ENCODE data around the gene FCGBP. TPM values are rescaled to one million over a fixed set of nuclear protein-coding genes. Genes with fewer than 3 reads are reported as not detected.

Gene FCGBP
- 100 to 1,000 TPM; 120 to 142 TPM for total RNA-seq

GRCh38 chr19:39934584-39935363 lies at the start of gene FCGBP:
TSS of gene FCGBP (minus strand) at chr19:39934634.
- DNase-seq (ENCODE audit: low spot score) (no peak), ATAC-seq (ENCODE audit: insufficient number of reproducible peaks, low FRiP score, low read depth) (no peak)
- Histone ChIP-seq H3K27me3 (replicated peaks; ENCODE audit: insufficient read depth) (no peaks in the 10 kb centered on the region), H3K4me1 (ENCODE audit: control insufficient read depth in 1 of 2, low read depth in 2 of 2) (peaks cover 0 to 3% of the 10 kb centered on the region in 2 donors), H3K27ac (no peak within 1 kb of the TSS), H3K4me3 (no peak within 1 kb of the TSS), H3K36me3 (no peaks in the 10 kb centered on the region), H3K9me3 (peaks cover under 1% of the 10 kb centered on the region)
- TF ChIP-seq CTCF (IDR thresholded peaks at IDR 0.05), result no peak

DNA sequence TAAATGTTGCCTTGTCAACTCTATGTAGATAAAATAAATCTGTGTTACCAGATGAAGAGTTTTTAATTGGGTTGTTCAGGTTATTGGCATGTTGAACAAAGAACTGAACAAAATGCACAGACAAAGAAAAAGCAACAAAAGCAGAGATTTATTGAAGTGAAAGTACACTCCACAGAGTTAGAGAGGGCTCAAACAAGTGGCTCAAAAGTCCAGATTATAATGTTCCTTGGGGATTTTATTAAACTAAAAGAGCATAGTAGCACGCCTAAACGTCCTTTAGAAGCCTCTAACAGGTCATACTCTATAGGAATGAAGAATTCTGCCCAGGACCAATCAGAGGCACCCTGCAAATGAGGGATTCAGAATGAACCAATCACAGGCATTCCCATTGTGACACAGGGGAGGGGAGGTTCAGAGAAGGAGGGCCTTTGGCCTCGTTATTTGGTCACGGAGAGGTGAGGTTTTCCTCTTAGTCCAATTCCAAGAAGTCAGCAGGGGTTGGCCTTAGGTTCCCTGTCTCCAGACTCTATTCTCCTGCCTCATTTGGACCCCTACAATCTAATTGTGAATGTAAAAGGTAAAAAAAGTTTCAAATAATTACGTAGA lies 49.4 kb upstream of the FCGBP start:
- H3K9me3 ChIP-seq, result peaks cover 20% of the 10 kb centered on the region
- H3K36me3 ChIP-seq, result peaks cover 24% of the 10 kb centered on the region
- TF ChIP-seq CTCF (IDR thresholded peaks at IDR 0.05), result no peak
- ATAC-seq (ENCODE audit: insufficient number of reproducible peaks, low FRiP score, low read depth), result no peak
- DNase-seq (ENCODE audit: low spot score), result no peak
- H3K27ac ChIP-seq, result no peak overlapping the region
- no peak overlapping the region for H3K4me3 ChIP-seq
- H3K27me3 ChIP-seq (replicated peaks; ENCODE audit: insufficient read depth), result no peaks in the 10 kb centered on the region
- H3K4me1 ChIP-seq (ENCODE audit: control insufficient read depth in 1 of 2, low read depth in 2 of 2), result peaks cover 1 to 6% of the 10 kb centered on the region in 2 donors

- Histone ChIP-seq H3K4me1 (ENCODE audit: control insufficient read depth in 1 of 2, low read depth in 2 of 2) (peaks cover 7 to 10% of the 10 kb centered on the region in 2 donors), H3K9me3 (peaks cover 20% of the 10 kb centered on the region), H3K36me3 (peaks cover 30% of the 10 kb centered on the region), H3K4me3 (no peak overlapping the region), H3K27ac (no peak overlapping the region), H3K27me3 (replicated peaks; ENCODE audit: insufficient read depth) (no peaks in the 10 kb centered on the region)
- no peak for TF ChIP-seq CTCF (IDR thresholded peaks at IDR 0.05)
- DNase-seq (ENCODE audit: low spot score), result no peak
- no peak for ATAC-seq (ENCODE audit: insufficient number of reproducible peaks, low FRiP score, low read depth)
These were observed 48.4 kb upstream of the FCGBP start for GRCh38 chr19:39982883-39983282.

GRCh38 chr19:39974377-39975155 lies 40.1 kb upstream of the FCGBP start:
- ATAC-seq (ENCODE audit: insufficient number of reproducible peaks, low FRiP score, low read depth), result no peak
- Histone ChIP-seq H3K9me3 (no peaks in the 10 kb centered on the region), H3K27me3 (replicated peaks; ENCODE audit: insufficient read depth) (no peaks in the 10 kb centered on the region), H3K36me3 (peaks cover 23% of the 10 kb centered on the region), H3K4me3 (no peak overlapping the region), H3K27ac (no peak overlapping the region), H3K4me1 (ENCODE audit: control insufficient read depth in 1 of 2, low read depth in 2 of 2) (peaks cover 19 to 23% of the 10 kb centered on the region in 2 donors)
- no peak for DNase-seq (ENCODE audit: low spot score)
- TF ChIP-seq CTCF (IDR thresholded peaks at IDR 0.05), result no peak
